ENCODE data around the gene ACSM6. TPM values are rescaled to one million over a fixed set of nuclear protein-coding genes. Genes with fewer than 3 reads are reported as not detected.
A peak's percentile ranks its signal among the peaks of the same experiment; 100 is the strongest.

ACSM6 gene
- total RNA-seq, 1 donor from 2014 or later: not detected

DNA sequence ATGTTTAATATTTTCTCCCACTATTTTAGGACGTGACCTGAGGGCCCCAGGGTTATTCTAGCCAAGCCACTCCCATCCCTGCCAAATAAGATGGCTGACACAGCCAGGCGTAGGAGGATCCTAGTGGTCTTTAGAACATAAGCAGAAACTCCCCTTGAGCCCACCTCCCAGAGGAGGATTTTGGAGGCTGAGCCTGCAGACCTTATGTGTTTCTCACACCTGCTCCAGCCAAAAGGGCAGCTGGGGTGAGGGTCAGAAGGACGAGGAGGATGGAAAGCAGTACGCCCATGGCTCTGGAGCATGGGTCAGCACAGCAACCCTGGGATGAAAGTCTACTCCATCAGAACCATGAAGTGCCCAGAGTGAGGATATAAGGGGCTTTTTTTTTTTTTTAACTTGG is 56.8 kb downstream of the ACSM6 start:
- TF ChIP-seq, protein P1, sequence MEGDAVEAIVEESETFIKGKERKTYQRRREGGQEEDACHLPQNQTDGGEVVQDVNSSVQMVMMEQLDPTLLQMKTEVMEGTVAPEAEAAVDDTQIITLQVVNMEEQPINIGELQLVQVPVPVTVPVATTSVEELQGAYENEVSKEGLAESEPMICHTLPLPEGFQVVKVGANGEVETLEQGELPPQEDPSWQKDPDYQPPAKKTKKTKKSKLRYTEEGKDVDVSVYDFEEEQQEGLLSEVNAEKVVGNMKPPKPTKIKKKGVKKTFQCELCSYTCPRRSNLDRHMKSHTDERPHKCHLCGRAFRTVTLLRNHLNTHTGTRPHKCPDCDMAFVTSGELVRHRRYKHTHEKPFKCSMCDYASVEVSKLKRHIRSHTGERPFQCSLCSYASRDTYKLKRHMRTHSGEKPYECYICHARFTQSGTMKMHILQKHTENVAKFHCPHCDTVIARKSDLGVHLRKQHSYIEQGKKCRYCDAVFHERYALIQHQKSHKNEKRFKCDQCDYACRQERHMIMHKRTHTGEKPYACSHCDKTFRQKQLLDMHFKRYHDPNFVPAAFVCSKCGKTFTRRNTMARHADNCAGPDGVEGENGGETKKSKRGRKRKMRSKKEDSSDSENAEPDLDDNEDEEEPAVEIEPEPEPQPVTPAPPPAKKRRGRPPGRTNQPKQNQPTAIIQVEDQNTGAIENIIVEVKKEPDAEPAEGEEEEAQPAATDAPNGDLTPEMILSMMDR (conservative IDR thresholded peaks at IDR 0.05; ENCODE audit: low read depth, low read length): no peak
- DNase-seq (ENCODE audit: low read depth): no peak
- no peak overlapping the region for H3K4me3 ChIP-seq (ENCODE audit: low read depth, low read length)

DNA sequence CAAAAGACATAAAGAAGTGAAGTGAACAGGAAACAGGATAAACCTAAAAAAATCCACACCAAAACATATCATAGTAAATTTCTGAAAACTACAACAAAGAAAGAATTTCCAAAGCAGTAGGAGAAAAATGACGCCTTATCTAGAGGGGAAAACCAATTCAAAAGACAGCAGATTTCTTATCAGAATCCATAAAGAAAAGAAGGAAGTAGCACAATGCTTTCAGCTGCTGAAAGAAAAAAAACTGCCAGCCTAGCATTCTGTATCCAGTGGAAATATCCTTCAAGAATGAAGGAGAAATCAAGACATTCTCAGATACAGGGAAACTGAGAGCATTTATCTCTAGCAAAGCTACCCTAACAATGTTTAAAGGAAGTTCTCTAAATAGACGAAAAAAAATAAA is 59.0 kb downstream of the ACSM6 start:
- TF ChIP-seq, protein P1 (conservative IDR thresholded peaks at IDR 0.05; ENCODE audit: low read depth, low read length): no peak
- no peak for DNase-seq (ENCODE audit: low read depth)
- no peak overlapping the region for H3K4me3 ChIP-seq (ENCODE audit: low read depth, low read length)

DNA sequence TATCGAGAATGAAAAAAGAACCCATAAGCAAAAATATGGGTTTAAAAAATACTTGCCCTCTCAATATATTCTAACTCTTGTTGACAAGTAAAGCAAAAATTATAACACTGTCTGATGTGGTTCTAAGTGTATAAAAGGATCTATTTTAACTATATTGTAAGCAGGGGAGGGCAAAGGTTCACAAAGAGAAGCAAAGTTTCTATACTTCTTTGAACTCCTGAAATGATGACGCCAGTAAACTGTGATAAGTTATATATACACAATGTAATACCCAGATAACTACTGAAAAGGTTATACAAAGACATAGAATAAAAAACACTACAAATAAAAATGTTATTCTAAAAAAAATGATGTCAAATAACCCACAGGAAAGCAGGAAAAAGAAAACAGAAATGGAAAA is 59.6 kb downstream of the ACSM6 start:
- H3K4me3 ChIP-seq (ENCODE audit: low read depth, low read length): no peak overlapping the region
- TF ChIP-seq, protein P1 (conservative IDR thresholded peaks at IDR 0.05; ENCODE audit: low read depth, low read length): no peak
- DNase-seq (ENCODE audit: low read depth): no peak

DNA sequence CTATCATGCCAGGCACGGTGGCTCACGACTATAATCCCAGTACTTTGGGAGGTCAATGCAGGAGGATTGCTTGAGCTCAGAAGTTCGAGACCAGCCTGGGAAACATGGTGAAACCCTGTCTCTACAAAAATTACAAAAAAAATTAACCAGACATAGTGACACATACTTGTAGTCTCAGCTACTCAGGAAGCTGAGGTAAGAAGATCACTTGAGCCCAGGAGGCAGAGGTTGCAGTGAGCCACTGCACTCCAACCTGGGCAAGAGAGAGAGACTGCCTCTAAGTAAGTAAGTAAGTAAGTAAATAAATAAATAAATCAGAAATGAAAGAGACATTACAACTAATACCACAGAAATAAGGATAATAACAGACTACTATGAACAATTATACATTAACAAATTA is 60.6 kb downstream of the ACSM6 start:
- TF ChIP-seq, protein P1 (conservative IDR thresholded peaks at IDR 0.05; ENCODE audit: low read depth, low read length): no peak
- no peak for DNase-seq (ENCODE audit: low read depth)

DNA sequence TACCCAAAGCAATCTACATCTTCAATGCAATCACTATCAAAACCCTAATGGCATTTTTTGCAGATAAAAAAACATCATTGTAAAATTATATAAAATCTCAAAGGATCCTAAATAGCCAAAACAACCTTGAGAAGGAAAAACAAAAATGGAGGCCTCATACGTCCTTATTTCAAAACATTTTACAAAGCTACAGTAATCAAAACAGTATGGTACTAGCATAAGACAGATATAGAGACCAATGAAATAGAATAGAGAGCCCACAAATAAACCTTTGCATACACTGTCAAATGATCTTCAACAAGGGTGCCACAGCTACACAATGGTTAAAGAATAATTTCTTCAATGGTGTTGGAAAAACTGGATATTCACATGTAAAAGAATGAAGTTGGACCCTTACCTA is 62.2 kb downstream of the ACSM6 start:
- no peak overlapping the region for H3K4me3 ChIP-seq (ENCODE audit: low read depth, low read length)
- no peak for DNase-seq (ENCODE audit: low read depth)
- TF ChIP-seq, protein P1 (conservative IDR thresholded peaks at IDR 0.05; ENCODE audit: low read depth, low read length): no peak

More for the DNA sequence above, 60.6 kb downstream of the ACSM6 start:
- H3K4me3 ChIP-seq (ENCODE audit: low read depth, low read length): no peak overlapping the region

DNA sequence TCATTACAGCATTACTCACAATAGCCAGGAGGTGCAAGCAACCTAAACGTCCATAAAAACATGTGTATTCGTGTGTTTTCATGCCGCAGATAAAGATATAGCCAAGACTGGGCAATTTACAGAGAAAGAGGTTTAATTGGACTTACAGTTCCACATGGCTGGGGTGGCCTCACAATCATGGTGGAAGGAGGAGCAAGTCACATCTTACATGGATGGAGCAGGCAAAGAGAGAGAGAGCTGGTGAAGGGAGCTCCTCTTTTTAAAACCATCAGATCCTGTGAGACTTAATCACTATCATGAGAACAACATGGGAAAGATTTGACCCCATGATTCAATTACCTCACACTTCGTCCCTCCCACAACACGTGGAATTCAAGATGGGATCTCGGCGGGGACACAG is 63.8 kb downstream of the ACSM6 start:
- no peak for DNase-seq (ENCODE audit: low read depth)
- TF ChIP-seq, protein P1 (conservative IDR thresholded peaks at IDR 0.05; ENCODE audit: low read depth, low read length): no peak

DNA sequence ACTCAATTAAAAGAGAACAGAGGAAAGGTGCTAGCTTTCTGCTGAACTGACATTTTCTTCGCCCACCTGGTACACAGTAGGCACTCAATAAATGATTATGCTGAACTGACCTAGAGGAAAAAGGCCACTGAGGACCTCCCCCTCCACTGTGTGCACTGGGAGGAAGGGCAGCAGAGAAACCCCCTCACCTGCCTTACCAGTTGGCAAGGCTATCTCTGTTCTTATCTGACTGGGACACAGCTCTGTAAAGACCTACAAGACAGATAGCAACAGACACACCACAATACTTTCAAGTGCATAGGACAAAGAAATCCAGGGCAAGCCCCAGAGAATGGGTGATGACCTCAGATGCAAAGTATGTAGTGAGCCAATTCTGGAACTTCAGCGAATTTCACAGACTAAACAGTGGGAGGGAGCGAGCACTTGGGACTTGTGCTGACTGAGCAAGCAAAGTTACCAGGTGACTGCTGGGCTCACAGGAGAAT is 66.4 kb downstream of the ACSM6 start:
- H3K4me3 ChIP-seq (ENCODE audit: low read depth, low read length): no peak overlapping the region
- TF ChIP-seq, protein P1 (conservative IDR thresholded peaks at IDR 0.05; ENCODE audit: low read depth, low read length): no peak
- DNase-seq (ENCODE audit: low read depth): peak; percentile 92

More for the DNA sequence above, 63.8 kb downstream of the ACSM6 start:
- no peak overlapping the region for H3K4me3 ChIP-seq (ENCODE audit: low read depth, low read length)

All from epithelial cell of proximal tubule (primary cell).